VCaP (cell line): Measurements from ENCODE around the gene RNU2-1.

Experiments
- H3K27ac ChIP-seq: fragments of 450-650 bp; 2 replicates; pipeline ENCODE4 v1.5.1; 2017
- CTCF ChIP-seq: fragments of 450-650 bp; conservative IDR thresholded peaks from 2 replicates; pipeline ENCODE4 v1.5.1; 2017; ENCODE audit warnings: mild to moderate bottlenecking, moderate library complexity

Gene RNU2-1

GRCh38 chr17:43220511-43221125 is 13.2 kb downstream of the RNU2-1 start:
- H3K27ac ChIP-seq = no peak overlapping the region
- TF ChIP-seq CTCF = no peak

GRCh38 chr17:43219746-43220380 is 13.9 kb downstream of the RNU2-1 start:
- no peak for TF ChIP-seq CTCF
- H3K27ac ChIP-seq = no peak overlapping the region

- TF ChIP-seq CTCF = no peak
- no peak overlapping the region for H3K27ac ChIP-seq
Observed at GRCh38 chr17:43219001-43219400, 14.8 kb downstream of the RNU2-1 start.

GRCh38 chr17:43217614-43218087 is 16.1 kb downstream of the RNU2-1 start:
- no peak overlapping the region for H3K27ac ChIP-seq
- no peak for TF ChIP-seq CTCF

- H3K27ac ChIP-seq = no peak overlapping the region
- no peak for TF ChIP-seq CTCF
Observed at GRCh38 chr17:43216762-43217613, 16.8 kb downstream of the RNU2-1 start.

GRCh38 chr17:43216369-43216761 is 17.4 kb downstream of the RNU2-1 start:
- no peak for TF ChIP-seq CTCF

GRCh38 chr17:43215341-43215740 is 18.4 kb downstream of the RNU2-1 start:
- no peak for TF ChIP-seq CTCF
- H3K27ac ChIP-seq = no peak overlapping the region

More at GRCh38 chr17:43216369-43216761, 17.4 kb downstream of the RNU2-1 start:
- no peak overlapping the region for H3K27ac ChIP-seq
